Measurements from ENCODE around the gene SPPL2B.

The SPPL2B gene

DNA sequence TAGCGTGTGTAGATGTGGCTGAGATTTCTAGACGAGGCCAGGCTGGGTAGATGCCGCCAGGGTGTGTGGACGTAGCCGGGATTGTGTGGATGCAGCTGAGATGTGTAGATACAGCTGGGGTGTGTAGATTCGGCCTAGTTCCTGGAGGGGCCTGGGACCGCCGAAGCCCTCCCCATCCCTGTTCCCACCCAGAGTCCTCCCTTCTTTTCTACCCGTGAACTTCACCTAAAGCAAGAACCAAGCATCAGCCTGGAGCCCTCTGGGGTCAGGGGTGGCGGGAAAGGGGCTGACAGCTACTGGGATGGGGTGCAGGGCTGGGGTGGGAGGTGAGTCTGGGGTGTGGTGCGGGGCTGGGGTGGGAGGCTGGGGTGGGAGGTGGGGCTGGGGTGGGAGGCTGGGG is 32.3 kb downstream of the SPPL2B start:
- 45 to 64% methylated on average over 2 to 3 of the region's 11 CpGs for WGBS, 2 experiments (ENCODE audit: insufficient coverage in 2 of 2)
- H3K36me3 ChIP-seq (ENCODE audit: control insufficient read depth, insufficient read depth, low read length), result no peaks in the 10 kb centered on the region
- H3K4me1 ChIP-seq (ENCODE audit: control insufficient read depth, insufficient read depth, low read length, poor library complexity, severe bottlenecking), result no peaks in the 10 kb centered on the region
- H3K4me3 ChIP-seq (ENCODE audit: extremely low read depth, insufficient read depth, low read length, poor library complexity, severe bottlenecking), result no peak overlapping the region
- H3K9me3 ChIP-seq (ENCODE audit: control insufficient read depth, low read length), result no peaks in the 10 kb centered on the region
- no peak overlapping the region for H3K27ac ChIP-seq (ENCODE audit: low read depth, low read length, severe bottlenecking)

DNA sequence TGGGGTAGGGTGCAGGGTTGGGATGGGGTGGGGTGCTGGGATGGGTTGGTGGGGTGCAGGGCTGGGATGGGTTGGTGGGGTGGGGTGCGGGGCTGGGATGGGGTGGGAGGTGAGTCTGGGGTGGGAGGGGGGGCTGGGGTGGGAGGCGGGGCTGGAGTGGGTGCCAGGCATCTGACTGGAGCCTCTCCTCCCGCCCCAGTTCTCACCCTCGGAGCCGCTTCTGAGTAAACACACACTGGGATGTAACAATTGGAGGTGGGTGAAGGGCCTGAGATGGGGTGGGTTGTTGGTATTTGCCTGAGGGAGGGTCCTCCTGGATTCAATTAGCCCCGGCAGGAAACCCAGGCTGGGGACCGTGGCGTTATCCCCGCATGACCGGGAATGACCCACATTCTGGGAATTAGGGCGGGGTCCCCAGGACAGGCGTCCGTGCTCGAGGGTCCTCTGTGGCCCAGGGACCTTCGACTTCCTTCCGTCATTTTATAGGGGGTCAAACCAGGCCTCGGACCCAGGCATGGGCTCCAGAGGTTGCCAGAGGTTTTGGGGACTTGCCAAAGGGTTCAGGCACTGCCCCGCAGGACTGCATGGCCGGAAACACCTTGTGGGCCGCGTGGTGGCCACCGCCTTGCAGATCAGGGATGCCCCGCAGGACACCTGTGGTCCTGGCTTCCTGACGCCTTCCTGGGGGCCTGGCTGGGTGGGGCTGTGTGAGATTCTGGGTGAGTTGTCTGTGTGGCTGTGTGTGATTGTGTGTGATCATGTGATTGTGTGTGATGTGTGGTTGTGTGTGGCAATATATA is 33.0 kb downstream of the SPPL2B start:
- Histone ChIP-seq H3K4me1 (ENCODE audit: control insufficient read depth, insufficient read depth, low read length, poor library complexity, severe bottlenecking) (no peaks in the 10 kb centered on the region), H3K9me3 (ENCODE audit: control insufficient read depth, low read length) (no peaks in the 10 kb centered on the region), H3K27ac (ENCODE audit: low read depth, low read length, severe bottlenecking) (no peak overlapping the region), H3K36me3 (ENCODE audit: control insufficient read depth, insufficient read depth, low read length) (no peaks in the 10 kb centered on the region), H3K4me3 (ENCODE audit: extremely low read depth, insufficient read depth, low read length, poor library complexity, severe bottlenecking) (no peak overlapping the region)
- WGBS, 2 experiments (ENCODE audit: insufficient coverage in 2 of 2), result 70 to 77% methylated on average over 18 of the region's 24 CpGs

DNA sequence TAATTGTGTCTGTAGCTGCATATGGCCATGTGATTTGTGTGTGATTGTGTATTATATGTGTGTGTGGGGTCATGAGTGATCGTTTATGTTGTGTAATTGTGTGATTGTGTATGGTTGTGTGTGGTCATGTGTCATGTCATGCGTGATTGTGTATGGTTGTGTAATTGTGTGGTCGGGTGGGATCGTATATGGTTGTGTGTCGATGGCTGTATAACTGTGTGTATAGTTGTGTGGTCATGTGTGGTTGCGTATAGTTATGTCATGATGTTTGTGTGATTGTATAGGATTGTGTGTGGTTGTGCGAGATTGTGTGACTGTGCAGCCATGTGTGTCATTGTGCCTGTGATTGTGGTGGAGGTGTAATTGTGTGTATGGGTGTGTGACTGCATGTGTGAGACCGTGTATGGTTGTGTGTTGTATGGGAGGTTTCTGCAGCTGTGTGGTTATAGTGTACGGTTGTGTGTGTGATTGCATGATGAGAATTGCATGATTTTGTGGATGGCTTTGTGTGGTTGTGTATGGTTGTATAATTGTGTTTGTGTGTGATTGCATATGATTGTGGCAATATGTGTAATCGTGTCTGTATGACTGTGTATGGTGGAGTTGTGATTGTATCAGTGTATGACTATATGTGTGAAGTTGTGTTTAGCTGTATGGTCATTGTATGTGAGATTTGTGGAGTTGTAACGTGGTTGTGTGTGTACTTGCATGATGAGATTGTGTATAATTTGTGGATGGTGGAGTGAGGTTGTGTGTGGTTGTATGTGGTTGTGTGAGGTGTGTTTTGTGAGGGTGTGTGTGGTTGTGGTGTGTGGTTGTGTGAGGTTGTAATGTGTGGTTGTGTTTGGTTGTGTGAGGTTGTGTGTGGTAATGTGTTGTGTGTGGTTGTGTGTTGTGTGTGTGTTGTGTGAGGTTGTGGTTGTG is 33.8 kb downstream of the SPPL2B start:
- Histone ChIP-seq H3K4me1 (ENCODE audit: control insufficient read depth, insufficient read depth, low read length, poor library complexity, severe bottlenecking) (no peaks in the 10 kb centered on the region), H3K9me3 (ENCODE audit: control insufficient read depth, low read length) (no peaks in the 10 kb centered on the region), H3K36me3 (ENCODE audit: control insufficient read depth, insufficient read depth, low read length) (no peaks in the 10 kb centered on the region), H3K27ac (ENCODE audit: low read depth, low read length, severe bottlenecking) (no peak overlapping the region), H3K4me3 (ENCODE audit: extremely low read depth, insufficient read depth, low read length, poor library complexity, severe bottlenecking) (no peak overlapping the region)
- 88 to 91% methylated on average over 11 of the region's 11 CpGs for WGBS, 2 experiments (ENCODE audit: insufficient coverage in 2 of 2)

DNA sequence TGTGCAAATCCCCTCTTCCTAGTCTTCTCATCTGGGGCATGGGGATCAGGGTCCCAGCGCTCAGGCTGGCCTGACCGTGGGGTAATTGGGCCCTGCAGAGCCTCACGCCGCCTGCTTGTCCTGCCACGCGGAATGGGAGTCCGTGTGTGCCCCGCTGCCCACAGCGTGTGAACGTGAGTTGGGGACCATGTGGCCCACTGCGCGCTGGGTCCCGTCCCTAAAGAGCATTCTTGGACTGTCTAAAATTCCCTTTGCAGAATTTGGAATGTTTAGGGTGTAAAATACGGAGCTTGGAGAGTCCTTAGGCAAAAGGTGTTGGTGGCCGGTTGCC is 34.5 kb downstream of the SPPL2B start:
- no peaks in the 10 kb centered on the region for H3K4me1 ChIP-seq (ENCODE audit: control insufficient read depth, insufficient read depth, low read length, poor library complexity, severe bottlenecking)
- no peak overlapping the region for H3K4me3 ChIP-seq (ENCODE audit: extremely low read depth, insufficient read depth, low read length, poor library complexity, severe bottlenecking)
- no peak overlapping the region for H3K27ac ChIP-seq (ENCODE audit: low read depth, low read length, severe bottlenecking)
- no peaks in the 10 kb centered on the region for H3K9me3 ChIP-seq (ENCODE audit: control insufficient read depth, low read length)
- no peaks in the 10 kb centered on the region for H3K36me3 ChIP-seq (ENCODE audit: control insufficient read depth, insufficient read depth, low read length)
- WGBS, 2 experiments (ENCODE audit: insufficient coverage in 2 of 2), result 90 to 91% methylated on average over 15 of the region's 15 CpGs

DNA sequence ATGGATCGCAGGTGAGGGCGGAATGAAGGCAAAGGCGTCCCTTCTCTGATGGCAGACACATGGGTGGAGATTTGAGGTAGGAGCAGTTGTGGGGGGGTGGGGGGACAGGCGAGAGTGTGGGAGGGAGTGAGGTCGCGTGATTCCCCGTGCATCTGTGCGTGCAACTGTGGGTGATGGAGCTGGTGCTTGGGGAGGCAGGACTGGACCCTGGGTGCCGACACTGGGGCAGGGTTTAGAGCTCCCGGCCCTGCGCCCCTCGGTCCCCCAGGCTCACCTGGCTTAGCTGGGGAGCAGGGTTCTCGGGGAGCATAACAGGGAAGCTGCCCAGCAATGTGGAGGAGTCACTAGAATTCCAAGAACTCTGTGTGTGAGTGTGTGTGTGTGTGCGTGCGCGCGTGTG is 34.9 kb downstream of the SPPL2B start:
- Histone ChIP-seq H3K4me3 (ENCODE audit: extremely low read depth, insufficient read depth, low read length, poor library complexity, severe bottlenecking) (no peak overlapping the region), H3K36me3 (ENCODE audit: control insufficient read depth, insufficient read depth, low read length) (no peaks in the 10 kb centered on the region), H3K9me3 (ENCODE audit: control insufficient read depth, low read length) (no peaks in the 10 kb centered on the region), H3K4me1 (ENCODE audit: control insufficient read depth, insufficient read depth, low read length, poor library complexity, severe bottlenecking) (no peaks in the 10 kb centered on the region), H3K27ac (ENCODE audit: low read depth, low read length, severe bottlenecking) (no peak overlapping the region)
- 84 to 88% methylated on average over 13 to 17 of the region's 17 CpGs for WGBS, 2 experiments (ENCODE audit: insufficient coverage in 2 of 2)

DNA sequence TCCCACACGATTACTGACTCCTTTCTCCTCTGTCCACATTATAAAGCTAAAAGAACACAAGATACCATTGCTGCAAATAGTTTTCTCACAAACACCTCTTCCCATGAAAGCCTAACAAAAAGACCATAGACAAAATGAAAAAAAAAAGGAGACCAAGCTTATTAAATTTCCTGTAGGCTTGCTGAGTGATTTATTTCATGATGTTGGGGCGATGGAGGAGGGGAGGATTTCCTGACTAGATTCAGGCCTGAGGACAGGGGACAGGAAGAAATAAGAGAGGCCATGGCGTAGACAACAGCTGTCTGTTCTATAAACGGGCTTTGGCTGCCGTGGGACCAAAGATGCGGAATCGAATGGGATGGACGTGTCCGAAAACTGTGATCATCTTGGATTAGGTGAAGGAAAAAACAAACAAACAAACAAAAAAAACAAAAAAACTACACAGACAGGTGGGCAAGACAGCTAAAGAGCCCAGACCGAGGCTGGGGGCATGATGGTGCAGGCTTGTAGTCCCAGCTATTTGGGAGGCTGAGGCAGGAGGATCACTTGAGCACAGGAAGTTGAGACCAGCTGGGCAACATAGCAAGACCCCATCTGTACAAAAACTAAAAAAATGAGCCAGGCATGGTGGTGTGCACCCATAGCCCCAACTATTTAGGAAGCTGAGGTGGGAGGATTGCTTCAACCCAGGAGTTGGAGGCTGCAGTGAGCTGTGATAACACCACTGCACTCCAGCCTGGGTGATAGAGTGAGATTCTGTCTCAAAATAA is 36.9 kb downstream of the SPPL2B start:
- no peaks in the 10 kb centered on the region for H3K4me1 ChIP-seq (ENCODE audit: control insufficient read depth, insufficient read depth, low read length, poor library complexity, severe bottlenecking)
- peaks cover 6% of the 10 kb centered on the region for H3K9me3 ChIP-seq (ENCODE audit: control insufficient read depth, low read length)
- 90 to 92% methylated on average over 7 to 10 of the region's 10 CpGs for WGBS, 2 experiments (ENCODE audit: insufficient coverage in 2 of 2)

DNA sequence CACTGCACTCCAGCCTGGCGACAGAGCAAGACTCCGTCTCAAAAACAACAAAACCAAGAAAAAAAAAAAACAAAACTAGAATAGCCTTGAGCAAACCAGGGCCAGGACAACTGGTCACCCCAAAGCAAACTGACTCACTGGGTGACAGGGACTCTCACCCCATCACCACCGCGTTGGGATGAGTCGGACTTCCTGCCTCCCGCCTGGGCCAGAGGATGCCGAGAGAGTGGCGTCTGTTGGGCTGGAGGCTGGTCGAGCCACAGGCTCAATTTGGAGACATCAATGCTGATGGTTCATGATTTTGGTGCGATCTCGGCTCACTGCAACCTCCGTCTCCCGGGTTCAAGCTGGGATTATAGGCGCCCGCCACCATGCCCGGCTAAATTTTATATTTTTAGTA is 43.2 kb downstream of the SPPL2B start:
- 85 to 92% methylated on average over 12 to 14 of the region's 16 CpGs for WGBS, 2 experiments (ENCODE audit: insufficient coverage in 2 of 2)
- no peak overlapping the region for H3K4me3 ChIP-seq (ENCODE audit: extremely low read depth, insufficient read depth, low read length, poor library complexity, severe bottlenecking)
- H3K9me3 ChIP-seq (ENCODE audit: control insufficient read depth, low read length), result peaks cover 6% of the 10 kb centered on the region

More for the DNA sequence above, 36.9 kb downstream of the SPPL2B start:
- H3K27ac ChIP-seq (ENCODE audit: low read depth, low read length, severe bottlenecking), result no peak overlapping the region
- no peaks in the 10 kb centered on the region for H3K36me3 ChIP-seq (ENCODE audit: control insufficient read depth, insufficient read depth, low read length)
- no peak overlapping the region for H3K4me3 ChIP-seq (ENCODE audit: extremely low read depth, insufficient read depth, low read length, poor library complexity, severe bottlenecking)

DNA sequence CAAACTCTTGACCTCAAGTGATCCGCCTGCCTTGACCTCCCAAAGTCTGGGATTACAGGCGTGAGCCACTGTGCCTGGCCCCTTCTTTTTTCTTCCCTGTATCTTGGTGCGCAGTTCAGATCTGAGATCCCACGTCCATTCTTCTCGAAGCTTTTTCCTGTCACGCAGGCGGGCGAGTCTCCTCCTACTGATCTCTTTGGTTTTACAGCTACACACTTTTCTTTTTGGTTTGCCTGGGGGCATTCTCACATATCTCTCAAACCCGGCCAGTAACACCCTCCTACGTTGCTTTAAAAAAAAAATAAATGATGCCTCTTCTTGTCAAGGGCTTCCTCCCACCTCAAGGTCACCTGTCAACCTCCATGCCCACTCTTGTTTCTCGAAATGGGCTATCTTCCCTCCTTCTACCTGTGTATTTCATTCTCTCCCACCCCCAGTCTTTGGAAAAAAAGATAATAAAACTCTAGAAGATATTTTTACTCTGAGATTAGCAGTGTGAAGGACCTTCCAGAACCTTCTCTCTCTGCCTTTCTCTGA is 43.7 kb downstream of the SPPL2B start:
- WGBS, 2 experiments (ENCODE audit: insufficient coverage in 2 of 2), result 85 to 90% methylated on average over 10 to 11 of the region's 11 CpGs
- no peak overlapping the region for H3K27ac ChIP-seq (ENCODE audit: low read depth, low read length, severe bottlenecking)
- H3K4me3 ChIP-seq (ENCODE audit: extremely low read depth, insufficient read depth, low read length, poor library complexity, severe bottlenecking), result no peak overlapping the region
- peaks cover 6% of the 10 kb centered on the region for H3K9me3 ChIP-seq (ENCODE audit: control insufficient read depth, low read length)
- peaks cover 4% of the 10 kb centered on the region for H3K4me1 ChIP-seq (ENCODE audit: control insufficient read depth, insufficient read depth, low read length, poor library complexity, severe bottlenecking)
- H3K36me3 ChIP-seq (ENCODE audit: control insufficient read depth, insufficient read depth, low read length), result no peaks in the 10 kb centered on the region

More for the DNA sequence above, 43.2 kb downstream of the SPPL2B start:
- Histone ChIP-seq H3K4me1 (ENCODE audit: control insufficient read depth, insufficient read depth, low read length, poor library complexity, severe bottlenecking) (peaks cover 4% of the 10 kb centered on the region), H3K36me3 (ENCODE audit: control insufficient read depth, insufficient read depth, low read length) (no peaks in the 10 kb centered on the region), H3K27ac (ENCODE audit: low read depth, low read length, severe bottlenecking) (no peak overlapping the region)

DNA sequence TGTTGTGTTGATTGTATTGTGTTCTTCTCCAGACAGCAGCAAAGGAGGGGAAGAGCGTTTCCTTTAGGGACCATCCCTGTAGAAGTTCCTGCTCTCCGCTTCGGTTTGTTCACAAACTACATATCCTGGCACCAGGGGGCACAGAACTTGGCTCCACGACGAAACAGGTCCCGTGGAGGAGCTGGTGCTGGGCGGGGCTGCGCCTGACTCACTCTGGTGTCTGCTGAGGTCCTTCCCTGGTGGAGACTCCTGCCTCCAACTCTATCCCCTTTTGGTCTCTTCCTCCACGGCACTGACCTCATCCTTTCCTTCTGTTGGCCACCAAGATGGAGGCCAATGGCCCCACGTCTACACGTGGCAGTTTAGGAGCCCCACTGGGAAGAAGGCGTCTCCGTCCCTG is 46.3 kb downstream of the SPPL2B start:
- H3K9me3 ChIP-seq (ENCODE audit: control insufficient read depth, low read length), result peaks cover 9% of the 10 kb centered on the region
- peaks cover 4% of the 10 kb centered on the region for H3K4me1 ChIP-seq (ENCODE audit: control insufficient read depth, insufficient read depth, low read length, poor library complexity, severe bottlenecking)
- no peaks in the 10 kb centered on the region for H3K36me3 ChIP-seq (ENCODE audit: control insufficient read depth, insufficient read depth, low read length)
- H3K4me3 ChIP-seq (ENCODE audit: extremely low read depth, insufficient read depth, low read length, poor library complexity, severe bottlenecking), result no peak overlapping the region
- WGBS, 2 experiments (ENCODE audit: insufficient coverage in 2 of 2), result 91 to 96% methylated on average over 11 to 13 of the region's 13 CpGs
- no peak overlapping the region for H3K27ac ChIP-seq (ENCODE audit: low read depth, low read length, severe bottlenecking)

DNA sequence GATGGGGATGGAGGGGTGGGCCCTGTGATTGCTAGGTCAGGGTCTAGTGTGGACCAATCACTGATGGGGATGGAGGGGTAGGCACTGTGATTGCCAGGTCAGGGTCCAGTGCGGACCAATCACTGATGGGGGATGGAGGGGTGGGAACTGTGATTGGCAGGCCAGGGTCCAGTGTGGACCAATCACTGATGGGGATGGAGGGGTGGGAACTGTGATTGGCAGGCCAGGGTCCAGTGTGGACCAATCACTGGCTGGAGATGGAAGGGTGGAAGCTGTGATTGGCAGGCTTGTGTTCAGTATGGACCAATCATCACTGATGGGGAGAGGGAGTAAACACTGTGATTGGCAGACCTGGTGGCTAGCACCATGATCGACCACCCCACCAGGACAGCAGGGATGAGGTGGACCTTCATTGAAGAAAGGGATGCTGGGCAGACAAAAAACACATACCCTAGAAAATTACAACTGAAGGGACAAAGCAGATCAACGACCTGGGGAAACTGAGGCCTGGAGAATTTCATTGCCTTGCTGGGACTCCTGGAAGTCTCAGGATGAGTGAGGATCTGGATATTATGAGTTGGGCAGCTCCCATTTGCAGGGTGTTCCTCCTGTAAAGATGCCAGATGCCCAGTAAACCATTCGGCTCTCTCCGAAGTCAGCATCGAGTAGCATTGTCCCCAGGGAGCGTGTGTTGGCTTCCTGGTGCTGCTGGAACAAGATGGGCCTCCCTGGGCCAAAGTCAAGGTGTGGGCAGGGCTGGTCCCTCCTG is 47.1 kb downstream of the SPPL2B start:
- Histone ChIP-seq H3K9me3 (ENCODE audit: control insufficient read depth, low read length) (peaks cover 8% of the 10 kb centered on the region), H3K4me1 (ENCODE audit: control insufficient read depth, insufficient read depth, low read length, poor library complexity, severe bottlenecking) (peaks cover 4% of the 10 kb centered on the region), H3K36me3 (ENCODE audit: control insufficient read depth, insufficient read depth, low read length) (no peaks in the 10 kb centered on the region), H3K27ac (ENCODE audit: low read depth, low read length, severe bottlenecking) (no peak overlapping the region), H3K4me3 (ENCODE audit: extremely low read depth, insufficient read depth, low read length, poor library complexity, severe bottlenecking) (no peak overlapping the region)
- WGBS, 2 experiments (ENCODE audit: insufficient coverage in 2 of 2), result 87 to 88% methylated on average over 6 of the region's 7 CpGs
